Neural progenitor cell (in vitro differentiated cells): ENCODE measurements around the gene KLF9.

Experiments
- CTCF ChIP-seq: fragments of 200-600 bp; sonication (generic); IDR thresholded peaks from 2 replicates; pipeline ENCODE4 v1.5.1; 2017; ENCODE audit warnings: antibody characterized with exemption, mild to moderate bottlenecking
- EZH2 ChIP-seq: fragments of 200-600 bp; sonication (generic); IDR thresholded peaks from 2 replicates; pipeline ENCODE4 v1.6.1; 2017; ENCODE audit warnings: antibody characterized with exemption, mild to moderate bottlenecking, moderate library complexity

- TF ChIP-seq CTCF: no peak
- no peak for TF ChIP-seq EZH2
These were observed 50.7 kb downstream of the KLF9 start for GRCh38 chr9:70363760-70364159.
